ENCODE measurements around the gene IGHMBP2.

DNA sequence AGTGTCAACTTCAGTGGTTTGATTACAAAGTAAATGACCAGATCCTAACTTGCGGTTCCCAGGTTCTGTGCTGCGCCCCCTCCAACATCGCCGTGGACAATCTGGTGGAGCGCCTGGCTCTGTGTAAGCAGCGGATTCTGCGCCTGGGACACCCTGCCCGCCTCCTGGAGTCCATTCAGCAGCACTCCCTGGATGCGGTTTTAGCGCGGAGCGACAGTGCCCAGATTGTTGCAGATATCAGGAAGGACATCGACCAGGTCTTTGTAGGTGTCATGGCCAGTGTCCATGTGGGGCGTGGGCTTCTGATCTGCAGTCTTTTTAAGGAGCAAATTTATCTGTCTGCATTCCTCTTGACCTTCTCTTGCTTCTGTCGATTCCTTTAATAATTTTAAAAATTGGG, 11.1 kb downstream of the IGHMBP2 start:
- TF ChIP-seq EZH2 (IDR thresholded peaks at IDR 0.05; ENCODE audit: insufficient read depth, poor library complexity, severe bottlenecking) (no peak), EZH2phosphoT487 (IDR thresholded peaks at IDR 0.05; ENCODE audit: insufficient read depth, low read depth) (no peak)

All from GM23248 (cell line).